Activated T-helper 1 cell treated with anti-CD3 and anti-CD28 coated beads, Interleukin-12 subunit alpha, Interleukin-12 subunit beta, Interleukin-2, Interleukin-4 antibody, amounts not matched to agents 30 ng/mL and 10 ng/mL and 1 ng/mL, durations not matched to agents 14 hours and 24 hours and 36 hours (primary cell): ENCODE measurements around the gene LGR6. TPM values are rescaled to one million over a fixed set of nuclear protein-coding genes. Genes with fewer than 3 reads are reported as not detected.
"Not testable (repeated sequence)": the region's sequence is repeated elsewhere in the genome, so short reads cannot be mapped to it uniquely, and the experiment has no call there.

Experiments
- DNase-seq: peaks from one replicate; pipeline ENCODE4 v3.0.0; 2021; ENCODE audit warnings: low spot score
- H3K27ac Mint-ChIP-seq: one replicate; pipeline ENCODE4 v1.8.0; 2021; ENCODE audit warnings: mild to moderate bottlenecking, mixed read lengths
- H3K27me3 Mint-ChIP-seq: one replicate; pipeline ENCODE4 v1.8.0; 2022; ENCODE audit warnings: mild to moderate bottlenecking, moderate library complexity, mixed read lengths; ENCODE audit not compliant: insufficient read depth
- H3K36me3 Mint-ChIP-seq: one replicate; pipeline ENCODE4 v1.8.0; 2021; ENCODE audit warnings: low read depth, mixed read lengths
- H3K4me1 Mint-ChIP-seq: one replicate; pipeline ENCODE4 v1.8.0; 2021; ENCODE audit warnings: low read depth, mixed read lengths
- H3K4me3 Mint-ChIP-seq: one replicate; pipeline ENCODE4 v1.8.0; 2021; ENCODE audit warnings: mild to moderate bottlenecking, moderate library complexity, mixed read lengths
- H3K9me3 Mint-ChIP-seq: one replicate; pipeline ENCODE4 v1.8.0; 2021; ENCODE audit warnings: mixed read lengths
- intact Hi-C: fragments of 100-400 bp; cut with micrococcal nuclease; formaldehyde crosslinking; loops from one replicate; pipeline ENCODE4 v1.15.1; 2024
- total RNA-seq: library from RNA; stranded (reverse); gene quantifications from 2 replicates; pipeline ENCODE4 v1.2.3, GENCODE V29; 2022

The LGR6 gene
- total RNA-seq, 1 donor from 2014 or later: not detected

DNA sequence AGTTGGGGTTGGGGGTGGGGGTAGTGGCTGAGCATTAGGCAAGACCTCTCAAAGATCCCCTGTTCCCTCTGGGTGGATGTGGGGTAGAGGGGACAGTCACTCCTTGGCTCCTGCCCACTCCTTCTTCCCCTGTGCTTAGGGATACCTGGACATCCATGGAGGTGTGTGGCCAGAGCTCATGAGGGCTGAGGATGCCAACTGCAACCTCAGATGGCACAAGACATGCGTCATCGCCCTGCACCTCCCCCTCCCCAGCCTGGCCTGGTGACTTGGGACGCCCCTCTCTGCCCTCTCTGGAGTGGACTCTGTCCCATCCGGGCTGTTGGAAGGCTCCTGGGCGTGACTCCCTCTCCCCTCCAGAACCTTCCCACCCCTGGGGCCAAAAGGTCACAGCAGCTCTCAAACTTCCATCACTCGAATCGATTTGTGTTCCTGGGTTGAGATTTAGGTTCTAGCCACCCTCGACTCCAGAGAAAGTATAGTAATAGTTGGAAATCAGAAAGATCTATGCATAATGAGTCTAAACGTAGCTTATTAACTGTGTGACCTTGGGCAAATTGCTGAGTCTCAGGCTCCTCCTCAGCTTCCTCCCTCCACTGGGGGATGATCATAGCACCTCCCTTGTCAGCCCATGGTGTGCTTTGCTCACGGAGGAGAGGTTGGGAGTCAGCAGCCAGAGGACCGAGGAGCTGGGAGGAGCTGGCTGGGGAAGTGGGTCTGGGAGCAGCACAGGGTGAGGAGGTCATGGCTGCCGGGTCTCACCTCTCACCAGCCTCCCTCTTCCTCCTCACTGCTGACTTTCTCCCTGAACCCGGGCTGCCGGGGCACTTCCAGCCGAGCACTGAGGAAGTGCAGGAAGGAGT is 30.9 kb upstream of the LGR6 start:
- Mint-ChIP-seq H3K4me1 (peaks cover 76% of the 10 kb centered on the region), H3K27ac (peak overlapping the region; percentile 94), H3K4me3 (peak overlapping the region; percentile 98), H3K27me3 (no peaks in the 10 kb centered on the region), H3K36me3 (peaks cover 25% of the 10 kb centered on the region), H3K9me3 (no peaks in the 10 kb centered on the region)
- no peak for DNase-seq
- intact Hi-C loops: loop anchor here (5.0 to 10.0 kb wide), 4 partner anchors 645 to 1162 kb away; partner anchors contain the start of genes KDM5B and KIF21B

DNA sequence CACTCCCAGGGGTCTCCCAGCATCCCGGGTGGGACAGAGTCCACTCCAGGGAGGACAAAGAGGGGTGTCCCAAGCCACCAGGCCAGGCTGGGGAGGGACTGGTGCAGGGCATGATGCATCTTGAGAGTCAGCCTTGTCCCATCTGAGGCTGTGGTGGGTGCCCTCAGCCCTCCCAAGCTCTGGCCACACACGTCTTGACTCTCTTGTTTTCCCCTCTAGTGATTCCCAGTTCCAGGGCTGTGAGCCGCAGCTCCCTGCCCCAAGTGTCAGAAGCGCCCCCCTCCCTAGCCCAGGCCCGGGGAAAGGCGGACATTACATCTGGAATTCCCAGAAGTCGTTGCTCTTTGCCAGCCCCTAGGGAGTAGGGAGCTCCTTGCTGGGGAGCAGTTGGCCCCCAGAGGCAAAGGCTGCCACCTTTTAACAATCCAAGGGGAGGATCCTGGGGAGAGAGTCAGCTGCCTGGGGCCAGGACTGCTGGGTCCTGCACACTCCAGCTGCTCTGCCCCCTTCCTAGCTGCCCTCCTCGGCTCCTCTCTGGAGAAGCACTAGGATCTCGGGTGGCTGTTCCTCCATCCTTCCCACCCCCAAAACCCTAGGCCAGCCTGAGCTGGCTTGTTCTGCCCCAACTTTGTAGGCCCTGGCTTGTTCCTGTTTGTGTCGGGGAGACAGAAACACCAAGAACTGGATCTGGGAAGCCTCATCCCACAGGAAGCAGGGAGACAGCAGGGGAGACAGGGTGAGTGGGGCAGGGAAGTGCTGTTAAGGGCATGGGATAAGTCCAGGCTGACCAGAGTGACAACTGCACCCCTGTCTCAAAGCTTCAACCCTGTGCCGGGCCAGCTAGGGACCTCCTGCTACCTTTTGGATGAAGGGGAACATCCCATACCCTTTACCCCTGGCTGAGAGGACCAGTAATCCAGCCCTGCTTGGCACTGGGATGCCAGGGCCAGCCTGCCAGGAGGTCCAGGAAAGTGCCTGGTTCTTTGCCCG is 30.0 kb upstream of the LGR6 start:
- DNase-seq: no peak
- intact Hi-C loops: loop anchor here (5.0 to 10.0 kb wide), 4 partner anchors 644 to 1161 kb away; partner anchors contain the start of genes KDM5B and KIF21B
- Mint-ChIP-seq H3K9me3 (no peaks in the 10 kb centered on the region), H3K27me3 (no peaks in the 10 kb centered on the region), H3K4me3 (peak overlapping the region; percentile 81), H3K36me3 (peaks cover 16% of the 10 kb centered on the region), H3K4me1 (peaks cover 67% of the 10 kb centered on the region), H3K27ac (peak overlapping the region; percentile 94)

DNA sequence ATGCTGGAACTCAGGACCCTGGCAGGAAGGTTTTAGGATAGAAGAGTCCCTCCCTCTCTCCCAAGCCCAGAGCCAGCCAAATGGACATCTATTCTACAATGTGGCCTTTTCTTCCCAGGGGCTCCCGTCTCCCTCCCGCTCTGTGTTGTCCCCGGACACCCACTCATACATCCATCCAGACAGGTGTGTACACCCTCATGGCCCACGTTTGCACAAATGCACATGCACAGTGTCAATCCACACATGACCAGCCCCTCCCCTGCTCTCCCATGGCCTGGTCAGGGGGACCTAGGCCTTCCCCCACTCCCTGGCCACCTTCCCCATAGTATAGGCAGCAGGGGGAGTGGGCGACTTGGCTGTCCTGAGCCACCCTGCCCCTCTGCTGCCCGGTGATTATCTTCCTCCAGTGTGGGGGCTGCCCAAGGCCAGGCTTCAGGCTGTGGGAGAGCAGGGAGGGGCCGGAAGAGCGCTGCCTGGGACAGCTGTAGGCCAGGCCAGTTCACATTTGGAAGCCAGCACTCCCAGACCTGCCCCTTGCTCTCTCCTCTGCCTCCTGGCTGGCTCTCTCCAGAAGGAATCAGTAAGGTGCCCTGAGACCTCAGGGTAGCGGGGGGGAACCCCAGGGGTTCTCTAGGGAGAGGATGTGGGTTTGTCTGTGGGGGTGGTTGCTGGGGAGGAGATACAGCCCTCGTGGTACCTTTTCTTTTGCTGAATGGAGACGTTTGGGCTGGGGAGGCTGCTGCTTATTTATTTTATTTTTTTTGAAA is 29.1 kb upstream of the LGR6 start:
- Mint-ChIP-seq H3K27ac (peak overlapping the region; percentile 94), H3K9me3 (no peaks in the 10 kb centered on the region), H3K4me1 (peaks cover 63% of the 10 kb centered on the region), H3K36me3 (peaks cover 7% of the 10 kb centered on the region), H3K27me3 (no peaks in the 10 kb centered on the region), H3K4me3 (peak overlapping the region; percentile 81)
- intact Hi-C loops: loop anchor here (5.0 to 10.0 kb wide), 4 partner anchors 643 to 1160 kb away; partner anchors contain the start of genes KDM5B and KIF21B
- peak; percentile 78 for DNase-seq

DNA sequence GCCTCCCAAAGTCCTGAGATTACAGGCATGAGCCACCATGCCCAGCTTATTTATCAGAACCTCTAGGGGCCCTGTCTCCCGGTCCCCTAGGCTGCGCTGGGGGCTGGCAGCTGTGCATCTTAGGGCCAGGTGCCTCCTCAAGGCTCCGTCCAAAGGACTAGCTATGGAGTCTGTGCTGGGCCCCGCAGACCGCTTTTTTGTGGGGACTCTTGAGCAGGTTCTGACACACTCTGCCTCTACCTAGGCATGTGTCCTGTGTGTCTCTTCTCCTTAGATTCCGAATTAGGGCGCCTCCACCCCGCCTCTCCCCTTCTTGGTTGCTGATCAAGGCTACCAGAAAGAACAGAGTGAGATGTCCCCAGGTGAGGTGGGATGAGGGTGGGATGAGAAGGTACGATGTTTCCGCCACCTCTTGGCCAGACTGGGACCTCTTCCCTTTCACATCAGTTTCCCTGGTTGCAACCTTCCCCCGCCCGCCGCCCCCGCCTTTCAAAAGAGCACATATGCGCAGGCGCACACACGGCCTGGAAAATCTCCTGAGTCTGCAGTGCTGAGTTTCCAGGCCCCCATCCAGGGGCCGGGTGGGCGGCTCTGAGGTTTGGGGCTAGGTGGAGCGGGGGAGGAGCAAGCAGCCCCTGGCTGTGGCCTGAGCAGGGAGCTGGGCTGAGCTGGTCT is 28.2 kb upstream of the LGR6 start:
- Mint-ChIP-seq H3K9me3 (no peaks in the 10 kb centered on the region), H3K27ac (peak overlapping the region; percentile 94), H3K4me3 (peak overlapping the region; percentile 81), H3K4me1 (peaks cover 66% of the 10 kb centered on the region), H3K27me3 (no peaks in the 10 kb centered on the region), H3K36me3 (peaks cover under 1% of the 10 kb centered on the region)
- intact Hi-C loops: loop anchor here (10.0 kb wide), 3 partner anchors 829 to 1159 kb away; partner anchors contain the start of gene KIF21B
- no peak for DNase-seq

DNA sequence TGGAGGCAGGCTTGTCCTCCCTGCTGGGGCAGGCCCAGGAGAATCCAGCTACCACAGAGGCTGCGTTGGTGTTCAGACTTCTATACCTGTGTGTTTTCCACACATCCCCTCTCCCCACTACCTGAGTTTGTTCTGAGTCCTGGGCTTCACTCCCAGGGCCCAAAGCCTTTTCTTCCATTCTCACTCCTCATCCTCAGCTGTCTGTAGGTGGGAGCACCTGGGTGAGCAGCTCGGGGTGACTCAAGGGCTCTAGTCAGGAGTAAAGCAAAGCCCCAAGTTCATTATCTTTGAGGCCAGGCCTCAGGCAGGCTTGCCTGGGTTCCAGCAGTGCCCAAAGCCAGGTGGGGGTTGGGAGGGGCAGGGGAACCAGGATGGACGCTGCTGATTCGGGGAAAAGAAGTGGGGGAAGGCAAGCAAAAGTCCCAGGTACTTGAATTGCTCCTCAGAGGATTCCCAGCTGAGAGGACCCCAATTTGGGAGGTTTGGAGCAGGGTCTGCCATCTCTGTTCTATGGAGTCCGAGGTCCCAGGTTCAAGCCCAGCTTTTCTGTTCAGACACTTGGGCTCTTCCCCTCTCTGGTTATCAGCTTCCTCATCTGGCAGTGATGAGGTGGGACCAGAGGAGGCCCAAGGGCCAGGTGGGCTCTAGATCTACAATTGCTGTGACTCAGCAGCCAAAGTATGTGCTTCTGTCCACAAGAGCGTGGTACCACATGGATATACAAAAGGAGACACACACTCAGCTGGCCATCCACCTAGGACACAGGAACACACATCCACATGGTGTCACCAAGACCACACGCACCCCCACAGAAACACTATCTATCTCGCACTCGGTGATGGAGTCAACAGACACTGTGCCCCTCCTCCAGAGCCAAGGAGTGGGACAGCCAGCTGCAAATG is 27.4 kb upstream of the LGR6 start:
- H3K4me1 Mint-ChIP-seq: peaks cover 65% of the 10 kb centered on the region
- no peaks in the 10 kb centered on the region for H3K9me3 Mint-ChIP-seq
- H3K36me3 Mint-ChIP-seq: no peaks in the 10 kb centered on the region
- DNase-seq: no peak
- no peaks in the 10 kb centered on the region for H3K27me3 Mint-ChIP-seq
- H3K27ac Mint-ChIP-seq: peak overlapping the region; percentile 94
- H3K4me3 Mint-ChIP-seq: peak overlapping the region; percentile 81
- intact Hi-C loops: loop anchor here (10.0 kb wide), 3 partner anchors 829 to 1159 kb away; partner anchors contain the start of gene KIF21B

DNA sequence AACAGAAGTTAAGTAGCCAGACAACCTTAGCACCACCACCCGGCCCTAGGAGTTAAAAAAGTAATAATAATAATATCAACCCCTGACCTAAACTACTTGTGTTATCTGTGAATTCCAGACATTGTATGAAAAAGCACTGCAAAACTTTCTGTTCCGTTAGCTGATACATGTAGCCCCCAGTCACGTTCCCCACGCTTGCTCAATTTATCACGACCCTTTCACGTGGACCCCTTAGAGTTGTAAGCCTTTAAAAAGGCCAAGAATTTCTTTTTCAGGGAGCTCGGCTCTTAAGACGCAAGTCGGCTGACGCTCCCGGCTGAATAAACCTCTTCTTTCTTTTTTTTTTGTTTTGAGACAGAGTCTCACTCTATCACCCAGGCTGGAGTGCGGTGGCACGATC is 26.5 kb upstream of the LGR6 start:
- H3K9me3 Mint-ChIP-seq, H3K27ac Mint-ChIP-seq, DNase-seq, H3K27me3 Mint-ChIP-seq, H3K4me3 Mint-ChIP-seq, H3K36me3 Mint-ChIP-seq: not testable (repeated sequence)
- peaks cover 57% of the 10 kb centered on the region for H3K4me1 Mint-ChIP-seq
- intact Hi-C loops: loop anchor here (10.0 kb wide), 3 partner anchors 828 to 1158 kb away; partner anchors contain the start of gene KIF21B

DNA sequence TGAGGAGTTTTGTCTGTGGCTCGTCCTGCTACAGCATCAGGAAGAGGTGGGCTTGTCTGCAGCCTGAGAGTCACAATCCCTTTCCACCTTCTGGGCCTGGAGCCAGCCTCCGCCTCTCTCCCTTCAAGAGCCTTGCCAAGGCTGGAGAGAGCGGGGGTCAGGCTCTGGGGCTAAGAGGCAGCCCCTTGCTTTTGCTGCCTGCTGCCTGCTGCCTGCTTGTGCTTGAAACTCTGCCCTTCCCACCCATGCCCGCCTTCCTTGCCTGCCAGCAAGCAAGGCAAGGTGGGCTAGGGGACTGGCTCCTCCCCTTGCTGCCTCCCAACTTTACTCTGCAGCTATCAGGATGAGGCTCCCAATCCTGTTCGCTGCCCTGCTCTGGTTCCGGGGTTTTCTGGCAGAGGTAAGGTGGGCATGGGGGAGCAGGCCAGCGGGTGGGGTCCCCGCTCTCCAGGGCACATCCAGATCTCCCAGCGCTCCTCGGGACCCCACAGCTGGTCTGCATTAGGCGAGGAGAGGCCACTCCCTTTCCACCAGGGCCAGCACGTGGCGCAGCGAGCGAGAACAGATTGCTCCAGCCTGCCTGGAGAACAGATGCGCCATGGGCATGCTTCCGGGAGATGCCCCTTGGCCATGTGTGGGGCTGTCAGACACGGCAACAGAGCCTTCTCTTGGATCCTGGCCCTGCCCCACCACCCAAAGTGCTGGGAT is 25.7 kb upstream of the LGR6 start:
- Mint-ChIP-seq H3K9me3 (no peaks in the 10 kb centered on the region), H3K27me3 (no peaks in the 10 kb centered on the region), H3K27ac (no peak overlapping the region), H3K36me3 (no peaks in the 10 kb centered on the region), H3K4me1 (peaks cover 49% of the 10 kb centered on the region), H3K4me3 (no peak overlapping the region)
- intact Hi-C loops: loop anchor here (10.0 kb wide), 3 partner anchors 827 to 1157 kb away; partner anchors contain the start of gene KIF21B
- no peak for DNase-seq

DNA sequence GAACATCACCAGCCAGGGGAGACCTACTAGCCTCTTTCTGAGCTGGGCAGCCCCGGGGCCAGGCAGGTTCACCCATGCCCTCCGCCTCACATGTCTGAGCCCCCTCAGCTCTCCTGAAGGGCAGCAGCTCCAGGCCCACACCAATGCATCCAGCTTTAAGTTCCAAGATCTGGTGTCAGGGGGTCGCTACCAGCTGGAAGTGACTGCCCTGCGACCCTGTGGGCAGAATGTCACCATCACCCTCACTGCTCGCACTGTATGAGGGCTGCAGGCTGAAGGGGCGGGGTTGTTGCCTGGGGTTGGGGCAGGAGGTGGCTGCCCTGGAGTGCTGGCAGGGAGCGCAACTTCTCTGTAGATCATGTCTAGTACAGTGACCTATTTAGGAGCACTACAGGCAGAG is 24.7 kb upstream of the LGR6 start:
- Mint-ChIP-seq H3K27me3 (no peaks in the 10 kb centered on the region), H3K9me3 (no peaks in the 10 kb centered on the region), H3K27ac (no peak overlapping the region), H3K4me3 (no peak overlapping the region), H3K4me1 (peaks cover 39% of the 10 kb centered on the region), H3K36me3 (no peaks in the 10 kb centered on the region)
- intact Hi-C loops: loop anchor here (10.0 kb wide), 3 partner anchors 826 to 1156 kb away; partner anchors contain the start of gene KIF21B
- no peak for DNase-seq

DNA sequence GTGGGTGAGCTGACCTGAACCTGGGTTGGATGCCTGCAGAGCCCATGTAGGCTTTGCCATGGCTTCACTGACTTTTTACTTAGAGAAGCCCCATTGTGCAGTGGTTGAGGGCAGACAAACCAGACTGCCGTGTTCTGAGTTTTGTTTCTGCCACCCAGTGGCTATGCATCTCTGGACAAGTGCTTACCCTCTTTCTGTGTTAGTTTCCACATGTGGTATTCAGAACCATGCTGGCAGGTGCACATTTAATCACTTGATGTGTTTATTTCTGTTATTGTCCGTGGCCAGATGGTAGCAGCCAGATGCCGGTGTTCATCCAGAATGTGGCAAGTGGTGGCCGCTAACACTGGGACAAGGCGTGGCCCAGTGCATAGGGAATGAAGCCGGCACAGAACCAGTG is 22.9 kb upstream of the LGR6 start:
- H3K4me3 Mint-ChIP-seq: no peak overlapping the region
- H3K4me1 Mint-ChIP-seq: peaks cover 21% of the 10 kb centered on the region
- no peak for DNase-seq
- H3K27me3 Mint-ChIP-seq: no peaks in the 10 kb centered on the region
- no peaks in the 10 kb centered on the region for H3K36me3 Mint-ChIP-seq
- H3K9me3 Mint-ChIP-seq: no peaks in the 10 kb centered on the region
- H3K27ac Mint-ChIP-seq: no peak overlapping the region
- intact Hi-C loops: no loop called here

DNA sequence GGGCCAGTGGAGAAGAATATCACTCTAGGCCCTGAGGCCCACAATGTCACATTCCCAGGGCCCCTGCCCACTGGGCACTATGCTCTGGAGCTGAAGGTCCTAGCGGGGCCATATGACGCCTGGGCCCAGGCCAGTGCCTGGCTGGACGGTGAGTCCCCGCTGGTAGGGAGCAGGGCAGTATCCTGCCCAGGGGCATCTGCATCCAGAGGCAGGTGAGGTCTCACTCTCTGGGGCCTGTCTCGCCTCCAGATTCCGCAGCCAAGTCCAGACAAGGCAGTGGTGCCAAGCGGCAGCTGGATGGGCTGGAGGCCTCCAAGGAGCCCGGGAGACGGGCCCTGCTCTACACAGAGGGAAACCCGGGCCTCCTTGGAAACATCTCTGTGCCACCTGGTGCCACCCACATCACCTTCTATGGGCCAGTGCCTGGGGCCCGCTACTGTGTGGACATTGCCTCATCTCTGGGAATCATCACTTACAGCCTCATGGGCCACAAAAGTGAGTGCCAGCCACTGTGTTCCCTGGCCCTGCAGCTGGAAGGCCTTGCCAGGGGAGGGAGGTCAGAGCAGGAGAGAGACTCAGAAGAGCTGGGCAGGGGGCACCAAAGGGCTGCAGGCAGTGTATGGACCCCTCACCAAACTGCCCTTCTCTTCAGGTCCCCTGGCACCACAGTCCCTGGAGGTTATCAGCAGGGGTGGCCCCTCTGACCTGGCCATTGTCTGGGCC is 22.1 kb upstream of the LGR6 start:
- peaks cover 14% of the 10 kb centered on the region for H3K4me1 Mint-ChIP-seq
- H3K9me3 Mint-ChIP-seq: no peaks in the 10 kb centered on the region
- no peaks in the 10 kb centered on the region for H3K27me3 Mint-ChIP-seq
- H3K36me3 Mint-ChIP-seq: no peaks in the 10 kb centered on the region
- intact Hi-C loops: no loop called here
- H3K4me3 Mint-ChIP-seq: no peak overlapping the region
- H3K27ac Mint-ChIP-seq: no peak overlapping the region
- no peak for DNase-seq
